ENCODE measurements around the gene CHIC2.

The CHIC2 gene

DNA sequence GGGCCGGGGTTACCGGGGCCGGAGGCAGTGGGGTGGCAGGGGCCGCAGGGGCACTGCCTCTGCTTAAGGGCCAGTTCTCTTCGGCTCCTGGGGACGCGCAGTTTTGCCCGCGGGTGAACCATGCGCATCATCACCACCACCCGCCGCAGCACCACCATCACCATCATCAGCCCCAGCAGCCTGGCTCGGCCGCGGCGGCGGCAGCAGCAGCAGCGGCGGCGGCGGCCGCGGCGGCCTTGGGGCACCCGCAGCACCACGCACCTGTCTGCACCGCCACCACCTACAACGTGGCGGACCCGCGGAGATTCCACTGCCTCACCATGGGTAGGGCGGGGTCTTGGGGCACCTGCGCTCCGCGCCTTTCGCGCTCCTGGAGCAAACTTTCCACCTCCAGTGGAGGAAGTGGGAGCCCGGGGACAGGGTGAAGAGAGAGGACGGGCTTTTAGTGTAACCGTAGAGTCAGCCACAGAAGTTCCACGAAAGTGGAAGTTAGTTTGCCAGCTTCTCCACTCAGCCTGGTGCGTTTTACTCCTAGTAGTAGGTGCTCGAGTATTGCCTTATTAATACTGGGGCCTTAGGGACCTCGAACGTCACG lies 36.3 kb upstream of the CHIC2 start:
- Histone ChIP-seq H4K20me1 (ENCODE audit: insufficient read depth, low read length) (no peaks in the 10 kb centered on the region), H3K27me3 (replicated peaks; ENCODE audit: insufficient read depth, low read length) (peaks cover 55% of the 10 kb centered on the region), H3K36me3 (replicated peaks; ENCODE audit: insufficient read depth, low read length) (no peaks in the 10 kb centered on the region), H3K9me2 (replicated peaks; ENCODE audit: insufficient read depth, low read length) (no peaks in the 10 kb centered on the region), H3K79me2 (ENCODE audit: low read length) (no peaks in the 10 kb centered on the region), H3K4me3 (ENCODE audit: low read length) (0 out of 2 replicates have a peak overlapping the region, but pooled peaks have one; percentile 8), H3K4me2 (ENCODE audit: low read depth, low read length) (peak overlapping the region; percentile 54; the same call in 1 of the 2 replicates), H3K4me1 (ENCODE audit: low read length) (no peaks in the 10 kb centered on the region), H3K9me3 (replicated peaks; ENCODE audit: insufficient read depth, low read length) (no peaks in the 10 kb centered on the region), H2AFZ (ENCODE audit: low read length) (no peak overlapping the region), H3F3A (ENCODE audit: insufficient read depth, low read length) (no peaks in the 10 kb centered on the region), H3K9ac (ENCODE audit: low read length) (no peak overlapping the region), H3K27ac (ENCODE audit: low read length) (no peak overlapping the region)
- TF ChIP-seq, protein P1, sequence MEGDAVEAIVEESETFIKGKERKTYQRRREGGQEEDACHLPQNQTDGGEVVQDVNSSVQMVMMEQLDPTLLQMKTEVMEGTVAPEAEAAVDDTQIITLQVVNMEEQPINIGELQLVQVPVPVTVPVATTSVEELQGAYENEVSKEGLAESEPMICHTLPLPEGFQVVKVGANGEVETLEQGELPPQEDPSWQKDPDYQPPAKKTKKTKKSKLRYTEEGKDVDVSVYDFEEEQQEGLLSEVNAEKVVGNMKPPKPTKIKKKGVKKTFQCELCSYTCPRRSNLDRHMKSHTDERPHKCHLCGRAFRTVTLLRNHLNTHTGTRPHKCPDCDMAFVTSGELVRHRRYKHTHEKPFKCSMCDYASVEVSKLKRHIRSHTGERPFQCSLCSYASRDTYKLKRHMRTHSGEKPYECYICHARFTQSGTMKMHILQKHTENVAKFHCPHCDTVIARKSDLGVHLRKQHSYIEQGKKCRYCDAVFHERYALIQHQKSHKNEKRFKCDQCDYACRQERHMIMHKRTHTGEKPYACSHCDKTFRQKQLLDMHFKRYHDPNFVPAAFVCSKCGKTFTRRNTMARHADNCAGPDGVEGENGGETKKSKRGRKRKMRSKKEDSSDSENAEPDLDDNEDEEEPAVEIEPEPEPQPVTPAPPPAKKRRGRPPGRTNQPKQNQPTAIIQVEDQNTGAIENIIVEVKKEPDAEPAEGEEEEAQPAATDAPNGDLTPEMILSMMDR (IDR thresholded peaks at IDR 0.05; ENCODE audit: low read length) = no peak
- TF ChIP-seq EZH2phosphoT487 (IDR thresholded peaks at IDR 0.05; ENCODE audit: low read length) = no peak
- no peak for TF ChIP-seq EZH2 (optimal IDR thresholded peaks at IDR 0.05; ENCODE audit: low read depth, low read length)
- no peak for DNase-seq

GRCh38 chr4:54099748-54100574 lies 35.6 kb upstream of the CHIC2 start, which contains the start of gene GSX2:
TSS of gene GSX2 (plus strand) at chr4:54100163. CDS start at chr4:54100345, 182 bp downstream.
- Histone ChIP-seq H3K9me2 (replicated peaks; ENCODE audit: insufficient read depth, low read length) (no peaks in the 10 kb centered on the region), H3K9me3 (replicated peaks; ENCODE audit: insufficient read depth, low read length) (no peaks in the 10 kb centered on the region), H3K27me3 (replicated peaks; ENCODE audit: insufficient read depth, low read length) (peaks cover 55% of the 10 kb centered on the region), H3K4me1 (ENCODE audit: low read length) (no peaks in the 10 kb centered on the region), H3F3A (ENCODE audit: insufficient read depth, low read length) (no peaks in the 10 kb centered on the region), H3K36me3 (replicated peaks; ENCODE audit: insufficient read depth, low read length) (no peaks in the 10 kb centered on the region), H3K79me2 (ENCODE audit: low read length) (no peaks in the 10 kb centered on the region), H3K4me3 (ENCODE audit: low read length) (peak within 1 kb of the TSS; percentile 8; the same call in 1 of the 2 replicates), H3K4me2 (ENCODE audit: low read depth, low read length) (peak within 1 kb of the TSS; percentile 54; the same call in 1 of the 2 replicates), H4K20me1 (ENCODE audit: insufficient read depth, low read length) (no peaks in the 10 kb centered on the region), H3K9ac (ENCODE audit: low read length) (no peak within 1 kb of the TSS), H2AFZ (ENCODE audit: low read length) (0 out of 2 replicates have a peak within 1 kb of the TSS, but pooled peaks have one; percentile 35), H3K27ac (ENCODE audit: low read length) (no peak within 1 kb of the TSS)
- TF ChIP-seq EZH2phosphoT487 (IDR thresholded peaks at IDR 0.05; ENCODE audit: low read length) (no peak), EZH2 (optimal IDR thresholded peaks at IDR 0.05; ENCODE audit: low read depth, low read length) (no peak)
- TF ChIP-seq, protein P1 (IDR thresholded peaks at IDR 0.05; ENCODE audit: low read length) = no peak
- no peak for DNase-seq

DNA sequence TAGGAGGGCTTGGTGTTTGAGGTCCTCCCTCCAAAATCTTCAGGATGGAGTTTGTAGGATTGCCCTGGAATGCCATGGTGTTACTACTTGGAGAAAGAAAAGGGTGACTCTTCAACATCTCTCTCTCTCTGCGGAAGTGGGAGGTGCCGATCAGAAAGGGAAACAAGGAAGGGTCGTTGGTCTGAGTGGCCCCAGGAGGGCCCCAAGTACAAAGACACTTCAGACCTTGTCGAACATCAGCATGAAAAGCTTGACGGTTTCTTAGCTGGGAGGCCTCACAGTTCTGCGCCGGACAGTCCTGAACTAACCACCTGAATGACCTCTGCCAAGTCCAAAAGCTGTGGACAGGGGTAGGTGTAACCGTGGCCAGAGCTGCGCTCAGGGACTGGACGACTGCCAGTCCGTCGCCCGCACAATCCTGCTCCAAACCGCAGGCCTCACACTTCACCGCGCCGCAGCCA lies 34.9 kb upstream of the CHIC2 start:
- Histone ChIP-seq H3K4me2 (ENCODE audit: low read depth, low read length) (peak overlapping the region; percentile 54; the same call in 1 of the 2 replicates), H4K20me1 (ENCODE audit: insufficient read depth, low read length) (no peaks in the 10 kb centered on the region), H3K27me3 (replicated peaks; ENCODE audit: insufficient read depth, low read length) (peaks cover 55% of the 10 kb centered on the region), H3K4me1 (ENCODE audit: low read length) (no peaks in the 10 kb centered on the region), H2AFZ (ENCODE audit: low read length) (0 out of 2 replicates have a peak overlapping the region, but pooled peaks have one; percentile 35), H3F3A (ENCODE audit: insufficient read depth, low read length) (no peaks in the 10 kb centered on the region), H3K9me2 (replicated peaks; ENCODE audit: insufficient read depth, low read length) (no peaks in the 10 kb centered on the region), H3K79me2 (ENCODE audit: low read length) (no peaks in the 10 kb centered on the region), H3K4me3 (ENCODE audit: low read length) (peak overlapping the region; percentile 1; the same call in 1 of the 2 replicates), H3K9ac (ENCODE audit: low read length) (no peak overlapping the region), H3K9me3 (replicated peaks; ENCODE audit: insufficient read depth, low read length) (no peaks in the 10 kb centered on the region), H3K27ac (ENCODE audit: low read length) (no peak overlapping the region), H3K36me3 (replicated peaks; ENCODE audit: insufficient read depth, low read length) (no peaks in the 10 kb centered on the region)
- DNase-seq = no peak
- TF ChIP-seq, protein P1 (IDR thresholded peaks at IDR 0.05; ENCODE audit: low read length) = no peak
- TF ChIP-seq EZH2 (optimal IDR thresholded peaks at IDR 0.05; ENCODE audit: low read depth, low read length) = no peak
- no peak for TF ChIP-seq EZH2phosphoT487 (IDR thresholded peaks at IDR 0.05; ENCODE audit: low read length)

Data from MM.1S (cell line).